Mesodermal cell (in vitro differentiated cells): Measurements from ENCODE around the gene KRT5.
"Not testable (repeated sequence)": the region's sequence is repeated elsewhere in the genome, so short reads cannot be mapped to it uniquely, and the experiment has no call there.

Experiments used
- H3K27ac ChIP-seq: 2 replicates; pipeline ENCODE4 v1.7.0; 2013; ENCODE audit warnings: mild to moderate bottlenecking, low read depth, low read length, moderate library complexity; ENCODE audit not compliant: severe bottlenecking
- H3K36me3 ChIP-seq: 2 replicates; pipeline ENCODE4 v1.7.1; 2013; ENCODE audit warnings: mild to moderate bottlenecking, low read length, moderate library complexity; ENCODE audit not compliant: control insufficient read depth, insufficient read depth
- H3K4me1 ChIP-seq: one replicate; pipeline ENCODE4 v1.7.1; 2013; ENCODE audit warnings: mild to moderate bottlenecking, low read length; ENCODE audit not compliant: insufficient read depth, control insufficient read depth, poor library complexity, severe bottlenecking
- H3K4me3 ChIP-seq: 2 replicates; pipeline ENCODE4 v1.7.0; 2013; ENCODE audit warnings: low read length, control low read depth, mild to moderate bottlenecking; ENCODE audit not compliant: insufficient read depth, poor library complexity, severe bottlenecking; ENCODE audit errors: extremely low read depth
- H3K9me3 ChIP-seq: 2 replicates; pipeline ENCODE4 v1.7.1; 2013; ENCODE audit warnings: mild to moderate bottlenecking, low read length, moderate library complexity; ENCODE audit not compliant: control insufficient read depth
- WGBS, 2 experiments: methylation state at CpG; one replicate each; pipeline ENCODE4 v1.1.5; 2013; ENCODE audit warnings: missing lambda C conversion rate in 2 of 2; ENCODE audit not compliant: insufficient coverage in 2 of 2; 5-methylcytosine and 5-hydroxymethylcytosine counted together

Gene KRT5

DNA sequence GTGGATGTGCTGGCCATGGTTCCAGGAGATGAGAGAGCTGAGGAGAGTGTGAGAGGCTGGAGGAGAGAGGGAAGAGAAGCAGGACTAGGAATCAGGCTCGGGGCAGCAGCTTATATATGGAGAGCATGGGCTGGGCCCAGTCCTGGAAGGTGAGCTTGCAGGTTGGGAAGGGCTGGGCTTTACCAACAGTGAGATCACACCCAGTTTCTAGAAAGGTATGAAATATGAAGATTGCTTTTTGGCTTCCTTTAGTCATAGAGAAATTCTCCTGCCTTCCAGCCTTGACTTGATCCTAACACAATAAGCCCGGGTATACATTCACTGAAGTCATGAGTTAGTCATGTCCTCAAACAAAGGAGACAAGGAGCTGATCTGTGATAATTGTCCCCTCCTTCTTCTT is 27.0 kb downstream of the KRT5 start, which contains the start of gene KRT6A:
TSS of gene KRT6A (minus strand) at position 86 of the 400 bp plus-strand sequence. CDS start at position 17, 69 bp downstream.
- Histone ChIP-seq H3K36me3 (no peaks in the 10 kb centered on the region), H3K9me3 (no peaks in the 10 kb centered on the region), H3K27ac (no peak within 1 kb of the TSS), H3K4me3 (no peak within 1 kb of the TSS), H3K4me1 (peaks cover 8% of the 10 kb centered on the region)
- 73 to 87% methylated on average over 2 of the region's 2 CpGs for WGBS, 2 experiments

DNA sequence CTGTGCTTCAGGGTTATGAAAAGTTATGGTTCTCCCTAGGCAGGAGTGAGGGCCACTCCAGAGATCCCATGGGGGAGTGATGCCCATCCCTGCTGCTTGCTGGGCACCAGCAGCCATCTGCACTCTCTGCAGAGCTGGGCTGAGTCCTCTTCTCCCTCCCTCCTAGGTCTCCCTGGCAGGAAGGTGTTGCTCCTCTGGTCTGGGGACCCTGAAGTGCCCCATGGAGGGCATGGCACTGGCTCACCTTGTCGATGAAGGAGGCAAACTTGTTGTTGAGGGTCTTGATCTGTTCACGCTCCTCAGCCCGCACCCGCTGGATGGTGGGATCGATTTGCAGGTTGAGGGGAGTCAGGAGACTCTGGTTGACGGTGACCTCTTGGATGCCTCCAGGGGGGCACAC is 27.8 kb downstream of the KRT5 start:
- H3K36me3 ChIP-seq, H3K9me3 ChIP-seq, H3K27ac ChIP-seq, H3K4me1 ChIP-seq, H3K4me3 ChIP-seq: not testable (repeated sequence)
- WGBS, 2 experiments: 93 to 100% methylated on average over 1 to 5 of the region's 6 CpGs

DNA sequence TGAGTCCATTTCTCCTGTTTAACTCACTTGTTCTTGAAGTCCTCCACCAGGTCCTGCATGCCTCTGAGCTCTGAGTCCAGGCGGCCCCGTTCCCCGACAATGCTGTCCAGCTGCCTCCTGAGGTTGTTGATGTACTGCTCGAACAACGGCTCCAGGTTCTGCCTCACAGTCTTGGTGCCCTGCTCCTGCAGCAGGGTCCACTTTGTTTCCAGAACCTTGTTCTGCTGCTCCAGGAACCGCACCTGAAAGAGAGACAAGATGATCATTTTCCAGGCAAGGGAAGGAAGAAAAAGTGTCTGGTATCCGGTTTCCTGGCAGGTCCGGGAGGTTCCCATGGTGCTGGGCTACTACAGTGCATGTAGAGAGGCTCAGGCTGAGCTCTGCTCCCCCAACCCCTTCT is 28.7 kb downstream of the KRT5 start:
- not testable (repeated sequence) for H3K36me3 ChIP-seq, H3K27ac ChIP-seq, H3K4me1 ChIP-seq, H3K4me3 ChIP-seq, H3K9me3 ChIP-seq
- WGBS, 2 experiments: 92 to 97% methylated on average over 6 of the region's 8 CpGs

DNA sequence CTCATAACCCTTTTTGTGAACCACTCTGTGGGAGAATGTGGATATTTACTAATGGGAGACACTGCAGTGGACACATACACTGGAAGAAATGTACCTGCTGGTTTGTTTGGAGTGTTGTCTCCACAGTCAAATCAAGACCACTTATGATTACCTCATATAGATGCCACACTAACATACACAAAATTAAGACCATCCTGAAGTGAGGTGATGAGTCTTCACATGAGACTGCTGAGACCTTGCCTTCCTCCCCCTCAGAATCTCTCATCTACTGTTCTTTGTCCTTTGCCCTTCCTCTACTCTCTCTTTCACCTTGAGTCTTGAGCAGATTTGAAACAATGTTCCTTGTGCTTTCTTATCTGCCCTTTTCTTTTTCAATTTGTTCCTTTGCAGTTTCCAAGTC is 31.5 kb downstream of the KRT5 start:
- Histone ChIP-seq H3K4me1 (no peaks in the 10 kb centered on the region), H3K4me3 (no peak overlapping the region), H3K9me3 (no peaks in the 10 kb centered on the region), H3K27ac (no peak overlapping the region), H3K36me3 (no peaks in the 10 kb centered on the region)

DNA sequence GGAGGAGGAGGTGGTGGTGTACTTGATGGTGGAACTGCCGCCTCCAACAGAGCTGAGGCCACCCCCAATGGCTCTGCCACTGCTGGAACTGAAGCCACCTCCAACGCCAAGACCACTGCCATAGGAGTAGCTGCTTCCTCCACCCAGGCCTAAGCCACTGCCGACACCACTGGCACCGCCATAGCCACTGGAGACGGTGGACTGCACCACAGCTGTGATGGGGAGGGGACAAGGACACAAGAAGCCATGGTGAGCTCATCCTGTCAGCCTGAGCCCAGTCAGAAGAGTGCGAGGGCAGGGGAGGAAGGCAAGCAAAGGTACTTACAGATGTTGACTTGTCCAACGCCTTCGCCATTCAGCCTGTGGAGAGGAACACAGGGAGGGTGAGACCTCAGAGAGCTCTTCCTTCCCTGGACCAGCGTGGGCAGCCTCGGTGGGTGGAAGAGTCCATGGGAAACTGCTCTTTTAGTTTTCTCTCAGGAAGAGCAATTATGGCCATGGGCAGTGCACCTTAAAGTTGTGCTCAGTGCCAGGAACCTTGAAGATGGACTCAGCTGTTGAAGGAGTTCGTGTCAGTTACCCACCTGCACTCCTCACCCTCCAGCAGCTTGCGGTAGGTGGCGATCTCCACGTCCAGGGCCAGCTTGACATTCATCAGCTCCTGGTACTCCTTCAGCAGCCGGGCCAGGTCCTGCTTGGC is 32.3 kb downstream of the KRT5 start:
- not testable (repeated sequence) for H3K36me3 ChIP-seq, H3K9me3 ChIP-seq, H3K27ac ChIP-seq, H3K4me3 ChIP-seq, H3K4me1 ChIP-seq
- 64 to 91% methylated on average over 2 to 4 of the region's 15 CpGs for WGBS, 2 experiments

DNA sequence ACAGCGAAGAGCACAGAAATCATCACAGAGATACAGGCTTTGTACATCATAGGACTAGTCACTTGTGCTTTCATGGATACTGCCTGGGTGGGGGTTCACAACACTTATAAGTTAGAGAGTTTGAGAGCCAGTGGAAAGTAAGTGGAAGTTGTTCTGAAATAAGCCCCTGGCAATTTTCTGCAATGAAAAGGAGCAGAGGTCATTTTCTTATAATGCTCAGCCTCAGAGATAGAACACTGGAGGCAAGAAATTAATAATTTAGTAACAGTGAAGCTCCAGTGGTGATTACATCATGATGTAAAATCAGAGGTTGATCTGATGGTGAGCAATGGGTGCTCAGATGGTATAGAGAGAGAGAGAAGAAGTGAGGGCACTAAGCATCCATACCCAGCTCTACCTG is 33.0 kb downstream of the KRT5 start:
- H3K4me3 ChIP-seq: no peak overlapping the region
- H3K27ac ChIP-seq: no peak overlapping the region
- no CpG with 5 or more reads among the region's 1 CpG for WGBS, 2 experiments
- H3K9me3 ChIP-seq: no peaks in the 10 kb centered on the region
- no peaks in the 10 kb centered on the region for H3K4me1 ChIP-seq
- H3K36me3 ChIP-seq: no peaks in the 10 kb centered on the region

DNA sequence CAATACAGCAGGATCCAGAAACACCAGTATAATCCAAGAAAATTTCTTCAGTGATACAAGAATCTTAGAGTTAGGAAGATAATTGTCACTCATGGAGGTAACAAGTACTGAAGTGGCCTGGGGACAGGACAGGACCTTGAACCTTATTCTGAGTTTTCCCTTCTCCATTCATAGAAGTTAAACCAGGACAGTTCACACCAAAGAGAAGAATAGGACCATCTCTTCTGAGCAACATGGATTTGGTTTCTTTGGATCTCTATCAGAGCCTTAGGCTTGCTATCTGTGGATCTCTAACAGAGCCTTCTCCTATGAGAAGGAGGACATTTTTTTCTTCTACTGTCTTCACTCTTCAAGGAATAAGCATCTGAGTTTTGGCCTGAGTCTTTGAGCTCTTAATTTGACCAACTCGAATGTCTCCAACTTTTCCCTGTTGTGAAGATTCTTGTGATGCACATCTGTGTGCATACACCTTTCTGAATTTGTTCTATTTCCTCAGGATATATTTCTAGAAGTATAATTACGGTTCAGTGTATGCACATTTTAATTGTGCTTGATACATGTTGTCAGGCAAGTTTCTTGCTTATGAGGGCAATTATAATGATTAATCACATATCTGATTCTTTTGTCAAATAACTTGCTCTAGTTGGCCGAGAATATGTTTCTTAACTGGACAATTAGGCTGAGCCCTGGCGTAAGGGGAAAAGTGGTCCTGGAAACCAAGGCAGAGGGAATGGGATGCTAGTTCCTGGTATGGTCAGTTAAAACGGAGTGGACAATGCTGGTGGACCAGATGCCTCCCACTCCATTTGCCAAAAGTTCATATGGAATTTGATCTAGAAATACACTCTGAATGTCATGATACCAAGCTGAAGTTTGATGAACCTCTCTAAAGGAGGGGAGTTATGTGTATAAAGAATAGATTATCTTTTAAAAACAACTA is 33.8 kb downstream of the KRT5 start:
- Histone ChIP-seq H3K4me1 (no peaks in the 10 kb centered on the region), H3K4me3 (no peak overlapping the region), H3K9me3 (no peaks in the 10 kb centered on the region), H3K27ac (no peak overlapping the region), H3K36me3 (no peaks in the 10 kb centered on the region)
- WGBS, 2 experiments: 96 to 100% methylated on average over 2 of the region's 5 CpGs

DNA sequence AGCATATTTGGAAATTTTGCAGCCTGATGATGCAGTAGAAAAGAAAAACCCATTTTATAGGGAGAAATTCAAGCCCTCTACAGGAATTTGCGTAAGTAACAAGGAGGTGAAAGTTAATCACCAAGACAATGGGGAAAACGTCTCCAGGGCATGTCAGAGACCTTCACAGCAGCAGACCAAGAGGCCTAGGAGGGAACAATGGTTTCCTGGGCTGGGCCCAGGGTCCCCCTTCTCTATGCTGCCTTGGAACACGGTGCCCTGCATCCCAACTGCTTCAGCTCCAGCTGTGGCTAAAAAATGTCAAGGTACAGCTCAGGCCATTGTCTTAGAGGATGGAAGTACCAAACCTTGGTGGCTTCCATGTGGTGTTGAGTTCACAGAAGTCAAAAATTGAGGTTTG is 40.1 kb downstream of the KRT5 start:
- no peaks in the 10 kb centered on the region for H3K36me3 ChIP-seq
- 50 to 56% methylated on average over 2 to 3 of the region's 3 CpGs for WGBS, 2 experiments
- no peaks in the 10 kb centered on the region for H3K9me3 ChIP-seq
- no peaks in the 10 kb centered on the region for H3K4me1 ChIP-seq
- no peak overlapping the region for H3K27ac ChIP-seq
- no peak overlapping the region for H3K4me3 ChIP-seq

DNA sequence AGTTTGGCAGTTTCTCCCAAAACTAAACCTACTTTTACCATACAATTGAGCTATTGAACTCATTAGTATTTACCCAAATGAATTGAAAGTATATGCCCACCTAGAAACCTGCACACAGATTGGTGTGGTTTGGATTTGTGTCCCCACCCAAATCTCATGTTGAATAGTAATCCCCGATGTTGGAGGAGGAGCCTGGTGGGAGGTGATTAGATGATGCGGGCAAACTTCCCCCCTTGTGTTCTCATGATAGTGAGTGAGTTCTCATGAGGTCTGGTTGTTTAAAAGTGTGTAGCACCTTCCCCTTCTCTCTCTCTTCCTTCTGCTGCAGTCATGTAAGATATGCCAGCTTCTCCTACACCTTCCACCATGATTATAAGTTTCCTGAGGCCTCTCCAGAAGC is 42.5 kb downstream of the KRT5 start:
- Histone ChIP-seq H3K4me1 (no peaks in the 10 kb centered on the region), H3K9me3 (no peaks in the 10 kb centered on the region), H3K4me3 (no peak overlapping the region), H3K27ac (no peak overlapping the region), H3K36me3 (no peaks in the 10 kb centered on the region)
- no CpG with 5 or more reads among the region's 2 CpGs for WGBS, 2 experiments

DNA sequence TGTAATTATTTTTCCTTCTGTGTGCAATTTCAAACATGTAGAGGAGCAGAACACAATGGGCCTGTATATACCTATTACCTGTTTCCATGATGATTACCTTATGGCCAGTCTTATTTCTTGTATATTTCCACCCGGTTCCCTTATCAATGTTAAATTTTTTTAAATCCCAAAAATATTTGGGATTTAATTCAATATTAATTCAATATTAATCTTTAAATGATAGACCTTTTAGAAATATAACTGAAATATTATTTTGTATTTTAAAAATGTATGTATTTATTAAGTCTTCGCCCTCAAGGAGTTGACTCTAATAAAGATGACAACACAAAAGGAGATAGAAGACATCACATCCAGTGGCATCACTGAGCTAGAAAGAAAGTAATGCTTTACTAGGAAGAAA is 46.0 kb downstream of the KRT5 start:
- no peaks in the 10 kb centered on the region for H3K9me3 ChIP-seq
- no peak overlapping the region for H3K4me3 ChIP-seq
- 80% methylated on average over 1 of the region's 2 CpGs; no CpG with 5 or more reads in 1 of the 2 experiments for WGBS, 2 experiments
- no peak overlapping the region for H3K27ac ChIP-seq
- H3K36me3 ChIP-seq: no peaks in the 10 kb centered on the region
- H3K4me1 ChIP-seq: no peaks in the 10 kb centered on the region

DNA sequence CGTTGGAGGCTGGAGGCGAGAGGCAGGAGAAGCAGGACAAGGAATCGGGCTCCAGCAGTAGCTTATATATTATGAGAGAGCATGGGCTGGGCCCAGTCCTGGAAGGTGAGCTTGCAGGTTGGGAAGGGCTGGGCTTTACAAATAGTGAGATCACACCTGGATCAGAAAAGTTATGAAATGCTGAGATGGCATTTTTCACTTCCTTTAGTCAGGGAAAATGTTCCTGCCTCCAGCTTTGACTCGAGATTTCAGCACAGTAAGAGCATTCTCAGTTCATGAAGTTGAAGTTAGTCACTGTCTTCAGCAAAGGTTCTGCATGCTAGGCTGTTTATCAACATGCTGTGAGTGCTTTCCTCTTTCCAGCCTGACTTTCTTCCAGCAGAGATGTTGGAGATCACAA is 46.4 kb downstream of the KRT5 start, which contains the start of gene KRT6C:
TSS of gene KRT6C (minus strand) at position 38 of the 400 bp plus-strand sequence. CDS start 68 bp downstream, outside the sequence.
- 95 to 96% methylated on average over 4 of the region's 4 CpGs for WGBS, 2 experiments
- no peak within 1 kb of the TSS for H3K4me3 ChIP-seq
- H3K4me1 ChIP-seq: no peaks in the 10 kb centered on the region
- H3K36me3 ChIP-seq: no peaks in the 10 kb centered on the region
- H3K9me3 ChIP-seq: no peaks in the 10 kb centered on the region
- no peak within 1 kb of the TSS for H3K27ac ChIP-seq
